Activated B cell treated with CpG ODN at 0.5 μM for 24 hours (primary cell): ENCODE measurements around the gene ZNF484. TPM values are rescaled to one million over a fixed set of nuclear protein-coding genes. Genes with fewer than 3 reads are reported as not detected.
"Not testable (repeated sequence)": the region's sequence is repeated elsewhere in the genome, so short reads cannot be mapped to it uniquely, and the experiment has no call there.

Source experiments
- ATAC-seq: fragments of 200-7000 bp; cut with Tn5 transposase; one replicate; pipeline ENCODE4 v1.10.0; 2021; ENCODE audit warnings: low read depth, mild to moderate bottlenecking, moderate library complexity
- CTCF ChIA-PET: fragments of 350-600 bp; sonication (Branson Sonifier 250); formaldehyde crosslinking; loops from one replicate; lab custom pipeline; 2021; ENCODE audit warnings: antibody characterized with exemption; lab: Charles Lee
- POLR2A ChIA-PET: fragments of 350-600 bp; sonication (Branson Sonifier 250); formaldehyde crosslinking; loops from one replicate; lab custom pipeline; 2021; ENCODE audit warnings: antibody characterized with exemption; lab: Charles Lee
- DNase-seq: peaks from one replicate; pipeline ENCODE4 v3.0.0; 2022
- H3K27ac Mint-ChIP-seq: one replicate; pipeline ENCODE4 v1.8.0; 2020; ENCODE audit warnings: mixed read lengths
- H3K27me3 Mint-ChIP-seq: one replicate; pipeline ENCODE4 v1.8.0; 2021; ENCODE audit warnings: mixed read lengths
- H3K36me3 Mint-ChIP-seq: one replicate; pipeline ENCODE4 v1.8.0; 2021; ENCODE audit warnings: low read depth, mixed read lengths
- H3K4me1 Mint-ChIP-seq: one replicate; pipeline ENCODE4 v1.8.0; 2021; ENCODE audit warnings: mixed read lengths
- H3K4me3 Mint-ChIP-seq: one replicate; pipeline ENCODE4 v1.8.0; 2020; ENCODE audit warnings: mild to moderate bottlenecking, mixed read lengths
- H3K9me3 Mint-ChIP-seq: one replicate; pipeline ENCODE4 v1.8.0; 2020; ENCODE audit warnings: mixed read lengths
- CTCF ChIP-seq: fragments of 200-600 bp; IDR thresholded peaks from one replicate; pipeline ENCODE4 v1.8.0; 2022; ENCODE audit warnings: antibody characterized with exemption, mild to moderate bottlenecking
- intact Hi-C: fragments of 100-400 bp; cut with micrococcal nuclease; formaldehyde crosslinking; loops from one replicate; pipeline ENCODE4 v1.15.1; 2024
- total RNA-seq: library from RNA; stranded (reverse); gene quantifications from 2 replicates; pipeline ENCODE4 v1.2.3, GENCODE V29; 2022

The ZNF484 gene
- total RNA-seq, 1 donor from 2014 or later: 14.0 TPM

GRCh38 chr9:92864152-92864551 lies 13.7 kb downstream of the ZNF484 start:
- Mint-ChIP-seq H3K27me3 (no peaks in the 10 kb centered on the region), H3K27ac (no peak overlapping the region), H3K9me3 (peaks cover 9% of the 10 kb centered on the region), H3K36me3 (peaks cover 82% of the 10 kb centered on the region), H3K4me1 (peaks cover 2% of the 10 kb centered on the region), H3K4me3 (no peak overlapping the region)
- no peak for TF ChIP-seq CTCF
- intact Hi-C loops: no loop called here
- DNase-seq (no peak), ATAC-seq (no peak)
- ChIA-PET POLR2A (no interaction called here), CTCF (no interaction called here)

GRCh38 chr9:92860867-92861266 lies 17.0 kb downstream of the ZNF484 start:
- Mint-ChIP-seq H3K36me3 (peaks cover 79% of the 10 kb centered on the region), H3K27me3 (no peaks in the 10 kb centered on the region), H3K4me3 (no peak overlapping the region), H3K9me3 (peaks cover 6% of the 10 kb centered on the region), H3K27ac (no peak overlapping the region), H3K4me1 (peaks cover 2% of the 10 kb centered on the region)
- ATAC-seq: no peak
- intact Hi-C loops: no loop called here
- no peak for DNase-seq
- TF ChIP-seq CTCF: no peak
- POLR2A ChIA-PET: no interaction called here
- CTCF ChIA-PET: no interaction called here

GRCh38 chr9:92857236-92857635 lies 20.6 kb downstream of the ZNF484 start:
- no peak for DNase-seq
- no peak for ATAC-seq
- Mint-ChIP-seq H3K4me3 (no peak overlapping the region), H3K27ac (no peak overlapping the region), H3K27me3 (no peaks in the 10 kb centered on the region), H3K36me3 (peaks cover 82% of the 10 kb centered on the region), H3K4me1 (peaks cover 2% of the 10 kb centered on the region), H3K9me3 (peaks cover 3% of the 10 kb centered on the region)
- TF ChIP-seq CTCF: no peak
- POLR2A ChIA-PET: no interaction called here
- CTCF ChIA-PET: no interaction called here
- intact Hi-C loops: no loop called here

- no peaks in the 10 kb centered on the region for H3K4me1 Mint-ChIP-seq
- no peak for DNase-seq
- CTCF ChIA-PET: no interaction called here
- intact Hi-C loops: no loop called here
- POLR2A ChIA-PET: no interaction called here
- ATAC-seq: no peak
- H3K27me3 Mint-ChIP-seq: no peaks in the 10 kb centered on the region
- no peak overlapping the region for H3K4me3 Mint-ChIP-seq
- TF ChIP-seq CTCF: no peak
- H3K9me3 Mint-ChIP-seq: peaks cover 7% of the 10 kb centered on the region
- peaks cover 84% of the 10 kb centered on the region for H3K36me3 Mint-ChIP-seq
- H3K27ac Mint-ChIP-seq: no peak overlapping the region
Measured at GRCh38 chr9:92853716-92854115, 24.1 kb downstream of the ZNF484 start.

GRCh38 chr9:92850898-92851297 lies 26.9 kb downstream of the ZNF484 start:
- intact Hi-C loops: no loop called here
- Mint-ChIP-seq H3K4me3 (no peak overlapping the region), H3K4me1 (no peaks in the 10 kb centered on the region), H3K36me3 (peaks cover 91% of the 10 kb centered on the region), H3K27me3 (no peaks in the 10 kb centered on the region), H3K9me3 (peaks cover 28% of the 10 kb centered on the region), H3K27ac (no peak overlapping the region)
- no peak for ATAC-seq
- DNase-seq: no peak
- CTCF ChIA-PET: no interaction called here
- POLR2A ChIA-PET: no interaction called here
- TF ChIP-seq CTCF: no peak

- H3K27ac Mint-ChIP-seq, H3K4me3 Mint-ChIP-seq, H3K4me1 Mint-ChIP-seq, DNase-seq, ATAC-seq, H3K27me3 Mint-ChIP-seq, CTCF ChIA-PET, intact Hi-C loops: not testable (repeated sequence)
- POLR2A ChIA-PET: interaction anchor here (0.7 kb wide), 1 partner anchor 19 kb away, joined by 3 read pairs; no protein-coding TSS in a partner anchor
- H3K36me3 Mint-ChIP-seq: peaks cover 89% of the 10 kb centered on the region
- peaks cover 35% of the 10 kb centered on the region for H3K9me3 Mint-ChIP-seq
Measured at GRCh38 chr9:92848740-92849139, 29.1 kb downstream of the ZNF484 start.
